K562 (cell line): ENCODE results near the gene FXYD3. TPM values are rescaled to one million over a fixed set of nuclear protein-coding genes. Genes with fewer than 3 reads are reported as not detected.

ENCODE experiments used
- ATF1 ChIP-seq, 2 experiments: fragments of 450-650 bp in 1 of 2; IDR thresholded peaks; 2 replicates each; pipeline ENCODE4 v1.6.1; 2016; ENCODE audit warnings: missing compliant biosample characterization in 1 of 2, missing genetic modification characterization in 1 of 2
- CHD4 ChIP-seq: fragments of 200-600 bp; sonication (generic); IDR thresholded peaks from 3 replicates; pipeline ENCODE4 v1.6.1; 2012; ENCODE audit warnings: low read depth, mild to moderate bottlenecking, mixed read lengths, low read length, inconsistent platforms; ENCODE audit not compliant: insufficient read depth, insufficient replicate concordance, poor library complexity, severe bottlenecking
- CTBP1 ChIP-seq: fragments of 450-650 bp; IDR thresholded peaks from 2 replicates; pipeline ENCODE4 v1.6.1; 2016; ENCODE audit warnings: borderline replicate concordance
- FOXK2 ChIP-seq, 2 experiments: fragments of 450-650 bp; IDR thresholded peaks in 1 of 2; conservative IDR thresholded peaks in 1 of 2; 2 replicates each; pipeline ENCODE4 v1.6.1; 2016; ENCODE audit warnings: low read depth in 2 of 2, mild to moderate bottlenecking in 1 of 2
- KLF1 ChIP-seq: fragments of 450-650 bp; IDR thresholded peaks from 2 replicates; pipeline ENCODE4 v1.6.1; 2016; ENCODE audit warnings: missing genetic modification characterization, missing compliant biosample characterization
- L3MBTL2 ChIP-seq: fragments of 450-650 bp; IDR thresholded peaks from 2 replicates; pipeline ENCODE4 v1.6.1; 2016; ENCODE audit warnings: mild to moderate bottlenecking, moderate library complexity
- NCOR1 ChIP-seq: fragments of 450-650 bp; IDR thresholded peaks from 2 replicates; pipeline ENCODE4 v1.6.1; 2016; ENCODE audit warnings: mild to moderate bottlenecking, moderate library complexity
- POLR2G ChIP-seq: fragments of 200-400 bp; formaldehyde crosslinking; IDR thresholded peaks from 2 replicates; pipeline ENCODE4 v1.6.1; 2017; ENCODE audit warnings: low read depth, mild to moderate bottlenecking, antibody characterized with exemption, low read length, moderate library complexity
- SIN3B ChIP-seq: fragments of 450-650 bp; IDR thresholded peaks from 2 replicates; pipeline ENCODE4 v1.6.1; 2017; ENCODE audit warnings: low read depth, mild to moderate bottlenecking, moderate library complexity
- SRSF7 ChIP-seq: fragments of 200-400 bp; formaldehyde crosslinking; optimal IDR thresholded peaks from 2 replicates; pipeline ENCODE3; 2017; ENCODE audit warnings: mild to moderate bottlenecking, low read depth, low read length
- TAF7 ChIP-seq: fragments of 450-650 bp; IDR thresholded peaks from 2 replicates; pipeline ENCODE4 v1.6.1; 2016; ENCODE audit warnings: missing genetic modification characterization, missing compliant biosample characterization
- TRIM24 ChIP-seq, 2 experiments: fragments of 450-650 bp; IDR thresholded peaks; 2 replicates each; pipeline ENCODE4 v1.6.1; 2016
- ZNF224 ChIP-seq: sonication (generic); formaldehyde crosslinking; IDR thresholded peaks from 2 replicates; pipeline ENCODE4 v1.8.0; 2022; ENCODE audit warnings: mild to moderate bottlenecking, missing genetic modification reagents
- polyA plus RNA-seq, 8 experiments: library from polyadenylated mRNA; depleted of rRNA in 4 of 8; stranded (reverse) in 5 of 8; unstranded in 3 of 8; fragments of >200 nt; fragmentation: Nextera tagmentation in 2 of 8; fragmentation: Illumina TruSeq in 1 of 8; extraction: Ambion mirVana in 2 of 8; extraction: Trizol in 1 of 8; gene quantifications; 2 replicates each; pipeline versions ENCODE4 v1.2.1 to v1.2.3, GENCODE V29; 2011 to 2014; ENCODE audit warnings: inconsistent platforms in 1 of 8, missing spikeins in 1 of 8
- total RNA-seq, 7 experiments: library from RNA; depleted of rRNA in 6 of 7; stranded (reverse); fragments of >200 nt in 6 of 7; fragmentation: Illumina TruSeq in 2 of 7; extraction: Trizol in 2 of 7; gene quantifications; 2 replicates each; pipeline versions ENCODE4 v1.2.1 to v1.2.3, GENCODE V29; 2011 to 2021; ENCODE audit warnings: low replicate concordance in 1 of 7
- TF ChIP-seq, protein P1 (sequence below): fragments of 250-450 bp; sonication (Bioruptor Pico); IDR thresholded peaks from 2 replicates; pipeline ENCODE4 v1.5.0; 2021
- TF ChIP-seq, protein P2 (sequence below): sonication (generic); formaldehyde crosslinking; IDR thresholded peaks from 2 replicates; pipeline ENCODE4 v1.8.1; 2023; ENCODE audit warnings: mild to moderate bottlenecking, missing genetic modification reagents
- TF ChIP-seq, protein P3 (sequence below): fragments of 250-450 bp; sonication (Bioruptor Pico); IDR thresholded peaks from 2 replicates; pipeline ENCODE4 v1.4.0; 2020; ENCODE audit warnings: mild to moderate bottlenecking
- TF ChIP-seq, protein P4 (sequence below): fragments of 450-650 bp; formaldehyde crosslinking; IDR thresholded peaks from 2 replicates; pipeline ENCODE4 v1.4.0; 2020; ENCODE audit warnings: mild to moderate bottlenecking, moderate library complexity
- TF ChIP-seq, protein P5 (sequence below): sonication (generic); formaldehyde crosslinking; IDR thresholded peaks from 2 replicates; pipeline ENCODE4 v1.5.0; 2020; ENCODE audit warnings: missing genetic modification reagents

Gene FXYD3
- total and polyA plus RNA-seq, 9 of the 15 experiments (the other 6 are each of a cell fraction or from before 2014, with no cell fraction given), result 0.24 TPM; not detected in 8

DNA sequence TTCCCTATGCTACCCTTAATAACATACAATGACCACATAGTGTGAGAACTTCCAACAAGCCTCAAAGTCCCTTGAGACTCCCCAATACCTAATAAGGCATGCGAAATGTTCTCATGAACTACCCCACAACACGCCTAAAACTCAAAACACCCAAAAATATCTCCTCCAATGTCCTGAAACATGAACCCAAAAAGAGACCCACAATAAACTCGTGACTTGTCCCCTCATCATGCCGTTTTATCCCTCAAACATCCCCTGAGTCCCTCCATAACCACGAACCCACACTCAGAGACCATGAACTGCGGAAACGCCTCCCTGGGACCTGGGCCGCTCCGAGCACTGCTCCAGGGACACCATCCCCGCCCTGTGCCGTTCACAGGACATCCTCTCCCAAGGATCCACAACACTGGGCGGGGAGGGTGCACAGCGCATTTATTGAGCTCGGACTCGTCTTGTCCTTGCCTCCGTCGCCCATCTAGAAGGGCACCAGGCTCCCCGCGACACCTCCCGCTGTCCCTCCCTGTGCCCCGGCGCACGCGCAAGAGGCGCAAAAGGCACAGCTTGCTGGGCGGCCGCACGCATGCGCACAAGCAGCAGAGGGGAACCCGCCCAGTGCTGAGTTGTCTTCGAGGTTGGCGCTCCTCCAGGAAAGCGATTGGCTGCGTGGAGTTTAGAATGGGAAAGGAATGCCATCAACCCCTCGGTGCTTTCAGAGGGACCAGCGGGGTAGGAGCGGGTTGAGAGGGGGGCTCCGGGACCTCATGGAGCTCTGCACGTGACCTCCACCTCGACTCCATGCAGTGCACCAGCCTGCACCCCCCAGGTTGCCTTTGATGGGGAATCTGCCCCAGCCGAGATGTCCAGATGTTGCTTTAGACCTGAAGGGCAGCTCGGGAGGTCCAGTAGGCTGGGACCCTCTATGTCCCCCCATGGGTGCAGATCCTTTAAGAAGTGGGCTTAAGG, 8.8 kb downstream of the FXYD3 start (continued):
- TF ChIP-seq TAF7 (tag) (peak; percentile 21; the same call in 1 of the 2 replicates), CHD4 (no peak), TRIM24 (IDR thresholded peaks at IDR 0.05) (no peak), ATF1 (CRISPR knock-in tag; IDR thresholded peaks at IDR 0.05) (no peak), ATF1 (tag; IDR thresholded peaks at IDR 0.05) (peak; percentile 13; the same call in 1 of the 2 replicates), CTBP1 (peak; percentile 60; the same call in 1 of the 2 replicates), SRSF7 (no peak), ZNF224 (CRISPR knock-in tag) (0 out of 2 replicates have a peak, but pooled peaks have one; percentile 57), SIN3B (no peak; the same call in 1 of the 2 replicates), NCOR1 (no peak), FOXK2 (conservative IDR thresholded peaks at IDR 0.05 in 1 of 2, IDR thresholded peaks at IDR 0.05 in 1 of 2; ENCODE audit: low read depth in 2 of 2) (peak in 1 of 2 experiments; percentile 44; a peak in 2 of 4 replicates), KLF1 (tag) (0 out of 2 replicates have a peak, but pooled peaks have one; percentile 51), POLR2G (peak; percentile 77), L3MBTL2 (peak; percentile 94)
- TF ChIP-seq, protein P1, sequence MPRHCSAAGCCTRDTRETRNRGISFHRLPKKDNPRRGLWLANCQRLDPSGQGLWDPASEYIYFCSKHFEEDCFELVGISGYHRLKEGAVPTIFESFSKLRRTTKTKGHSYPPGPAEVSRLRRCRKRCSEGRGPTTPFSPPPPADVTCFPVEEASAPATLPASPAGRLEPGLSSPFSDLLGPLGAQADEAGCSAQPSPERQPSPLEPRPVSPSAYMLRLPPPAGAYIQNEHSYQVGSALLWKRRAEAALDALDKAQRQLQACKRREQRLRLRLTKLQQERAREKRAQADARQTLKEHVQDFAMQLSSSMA (CRISPR knock-in tag), result peak; percentile 49; the same call in 1 of the 2 replicates
- TF ChIP-seq, protein P2, sequence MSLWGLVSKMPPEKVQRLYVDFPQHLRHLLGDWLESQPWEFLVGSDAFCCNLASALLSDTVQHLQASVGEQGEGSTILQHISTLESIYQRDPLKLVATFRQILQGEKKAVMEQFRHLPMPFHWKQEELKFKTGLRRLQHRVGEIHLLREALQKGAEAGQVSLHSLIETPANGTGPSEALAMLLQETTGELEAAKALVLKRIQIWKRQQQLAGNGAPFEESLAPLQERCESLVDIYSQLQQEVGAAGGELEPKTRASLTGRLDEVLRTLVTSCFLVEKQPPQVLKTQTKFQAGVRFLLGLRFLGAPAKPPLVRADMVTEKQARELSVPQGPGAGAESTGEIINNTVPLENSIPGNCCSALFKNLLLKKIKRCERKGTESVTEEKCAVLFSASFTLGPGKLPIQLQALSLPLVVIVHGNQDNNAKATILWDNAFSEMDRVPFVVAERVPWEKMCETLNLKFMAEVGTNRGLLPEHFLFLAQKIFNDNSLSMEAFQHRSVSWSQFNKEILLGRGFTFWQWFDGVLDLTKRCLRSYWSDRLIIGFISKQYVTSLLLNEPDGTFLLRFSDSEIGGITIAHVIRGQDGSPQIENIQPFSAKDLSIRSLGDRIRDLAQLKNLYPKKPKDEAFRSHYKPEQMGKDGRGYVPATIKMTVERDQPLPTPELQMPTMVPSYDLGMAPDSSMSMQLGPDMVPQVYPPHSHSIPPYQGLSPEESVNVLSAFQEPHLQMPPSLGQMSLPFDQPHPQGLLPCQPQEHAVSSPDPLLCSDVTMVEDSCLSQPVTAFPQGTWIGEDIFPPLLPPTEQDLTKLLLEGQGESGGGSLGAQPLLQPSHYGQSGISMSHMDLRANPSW (CRISPR knock-in tag), result 0 out of 2 replicates have a peak, but pooled peaks have one; percentile 63
- TF ChIP-seq, protein P3, sequence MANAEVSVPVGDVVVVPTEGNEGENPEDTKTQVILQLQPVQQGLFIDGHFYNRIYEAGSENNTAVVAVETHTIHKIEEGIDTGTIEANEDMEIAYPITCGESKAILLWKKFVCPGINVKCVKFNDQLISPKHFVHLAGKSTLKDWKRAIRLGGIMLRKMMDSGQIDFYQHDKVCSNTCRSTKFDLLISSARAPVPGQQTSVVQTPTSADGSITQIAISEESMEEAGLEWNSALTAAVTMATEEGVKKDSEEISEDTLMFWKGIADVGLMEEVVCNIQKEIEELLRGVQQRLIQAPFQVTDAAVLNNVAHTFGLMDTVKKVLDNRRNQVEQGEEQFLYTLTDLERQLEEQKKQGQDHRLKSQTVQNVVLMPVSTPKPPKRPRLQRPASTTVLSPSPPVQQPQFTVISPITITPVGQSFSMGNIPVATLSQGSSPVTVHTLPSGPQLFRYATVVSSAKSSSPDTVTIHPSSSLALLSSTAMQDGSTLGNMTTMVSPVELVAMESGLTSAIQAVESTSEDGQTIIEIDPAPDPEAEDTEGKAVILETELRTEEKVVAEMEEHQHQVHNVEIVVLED (CRISPR knock-in tag), result peak; percentile 30; the same call in 1 of the 2 replicates
- TF ChIP-seq, protein P4, sequence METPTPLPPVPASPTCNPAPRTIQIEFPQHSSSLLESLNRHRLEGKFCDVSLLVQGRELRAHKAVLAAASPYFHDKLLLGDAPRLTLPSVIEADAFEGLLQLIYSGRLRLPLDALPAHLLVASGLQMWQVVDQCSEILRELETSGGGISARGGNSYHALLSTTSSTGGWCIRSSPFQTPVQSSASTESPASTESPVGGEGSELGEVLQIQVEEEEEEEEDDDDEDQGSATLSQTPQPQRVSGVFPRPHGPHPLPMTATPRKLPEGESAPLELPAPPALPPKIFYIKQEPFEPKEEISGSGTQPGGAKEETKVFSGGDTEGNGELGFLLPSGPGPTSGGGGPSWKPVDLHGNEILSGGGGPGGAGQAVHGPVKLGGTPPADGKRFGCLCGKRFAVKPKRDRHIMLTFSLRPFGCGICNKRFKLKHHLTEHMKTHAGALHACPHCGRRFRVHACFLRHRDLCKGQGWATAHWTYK (CRISPR knock-in tag), result 0 out of 2 replicates have a peak, but pooled peaks have one; percentile 17
- TF ChIP-seq, protein P5, sequence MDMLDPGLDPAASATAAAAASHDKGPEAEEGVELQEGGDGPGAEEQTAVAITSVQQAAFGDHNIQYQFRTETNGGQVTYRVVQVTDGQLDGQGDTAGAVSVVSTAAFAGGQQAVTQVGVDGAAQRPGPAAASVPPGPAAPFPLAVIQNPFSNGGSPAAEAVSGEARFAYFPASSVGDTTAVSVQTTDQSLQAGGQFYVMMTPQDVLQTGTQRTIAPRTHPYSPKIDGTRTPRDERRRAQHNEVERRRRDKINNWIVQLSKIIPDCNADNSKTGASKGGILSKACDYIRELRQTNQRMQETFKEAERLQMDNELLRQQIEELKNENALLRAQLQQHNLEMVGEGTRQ (CRISPR knock-in tag), result peak; percentile 50; the same call in 1 of the 2 replicates
